AG09309 (cell line): ENCODE results near the gene OTOF.

ENCODE experiments used
- DNase-seq: peaks from one replicate; pipeline ENCODE4 v3.0.0-alpha.2; 2010; ENCODE audit warnings: low read depth
- H3K4me3 ChIP-seq: 2 replicates; pipeline ENCODE4 v1.5.1; 2011; ENCODE audit warnings: mild to moderate bottlenecking, low read depth, low read length, moderate library complexity; ENCODE audit not compliant: control insufficient read depth
- CTCF ChIP-seq: IDR thresholded peaks from 2 replicates; pipeline ENCODE4 v1.5.1; 2011; ENCODE audit warnings: mild to moderate bottlenecking, low read depth, low read length, inconsistent platforms; ENCODE audit not compliant: insufficient read depth, control insufficient read depth; ENCODE audit errors: missing control alignments

Gene OTOF

GRCh38 chr2:26483027-26483326 is 5.1 kb upstream of the OTOF start:
- no peak overlapping the region for H3K4me3 ChIP-seq
- TF ChIP-seq CTCF, result no peak
- DNase-seq, result no peak

GRCh38 chr2:26482211-26483026 is 4.5 kb upstream of the OTOF start:
- TF ChIP-seq CTCF, result no peak
- no peak for DNase-seq
- H3K4me3 ChIP-seq, result no peak overlapping the region

GRCh38 chr2:26481706-26482105 is 3.8 kb upstream of the OTOF start:
- no peak for TF ChIP-seq CTCF
- no peak overlapping the region for H3K4me3 ChIP-seq

GRCh38 chr2:26480566-26481423 is 2.9 kb upstream of the OTOF start:
- TF ChIP-seq CTCF, result no peak
- no peak for DNase-seq
- no peak overlapping the region for H3K4me3 ChIP-seq

More at GRCh38 chr2:26481706-26482105, 3.8 kb upstream of the OTOF start:
- DNase-seq, result no peak

GRCh38 chr2:26479789-26480565 is 2.1 kb upstream of the OTOF start:
- H3K4me3 ChIP-seq, result no peak overlapping the region
- no peak for DNase-seq
- no peak for TF ChIP-seq CTCF

GRCh38 chr2:26479131-26479788 is 1.3 kb upstream of the OTOF start:
- DNase-seq, result no peak
- H3K4me3 ChIP-seq, result no peak overlapping the region
- TF ChIP-seq CTCF, result no peak
